Measurements from ENCODE around the gene FNDC1. TPM values are rescaled to one million over a fixed set of nuclear protein-coding genes. Genes with fewer than 3 reads are reported as not detected.

FNDC1 gene
- polyA plus RNA-seq, 1 experiment = 0.01 TPM

DNA sequence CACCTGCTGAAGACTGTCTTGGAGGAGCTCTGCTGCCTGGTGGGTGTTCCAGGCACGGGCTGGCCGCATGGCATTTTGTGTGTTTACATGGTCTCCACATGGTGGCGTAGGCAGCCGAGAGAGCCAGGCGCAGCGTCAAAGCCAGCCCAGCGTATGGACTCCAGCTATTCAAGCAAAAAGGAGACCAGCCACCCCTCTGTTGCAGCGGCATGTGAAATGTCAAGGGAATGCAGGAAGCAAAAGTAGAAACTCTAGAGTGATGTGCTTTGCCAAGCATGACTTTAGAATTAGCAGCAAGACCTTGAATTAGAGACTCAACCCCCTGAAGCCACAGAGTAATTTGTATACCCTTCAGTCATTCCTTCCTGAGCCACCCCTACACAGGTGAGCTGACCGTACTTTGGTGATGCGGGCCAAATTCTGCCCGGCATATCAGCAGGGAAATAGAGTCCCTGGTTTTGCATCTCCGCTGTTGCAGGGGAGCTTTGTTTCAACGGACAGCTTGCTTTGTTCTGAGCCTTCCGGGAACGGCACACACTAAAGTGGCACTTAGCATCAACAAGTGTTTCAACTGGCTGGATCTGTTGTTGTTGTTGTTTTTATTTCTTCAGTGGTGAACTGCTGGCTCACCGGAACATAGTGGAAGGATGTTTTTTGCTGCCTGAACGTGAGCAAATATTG is 48.5 kb downstream of the FNDC1 start:
- no peak overlapping the region for H3K4me3 ChIP-seq (ENCODE audit: low read depth, low read length)
- no peaks in the 10 kb centered on the region for H3K27me3 ChIP-seq (ENCODE audit: control insufficient read depth, insufficient read depth, low read length)
- POLR2A ChIA-PET = no interaction called here
- TF ChIP-seq, protein P1, sequence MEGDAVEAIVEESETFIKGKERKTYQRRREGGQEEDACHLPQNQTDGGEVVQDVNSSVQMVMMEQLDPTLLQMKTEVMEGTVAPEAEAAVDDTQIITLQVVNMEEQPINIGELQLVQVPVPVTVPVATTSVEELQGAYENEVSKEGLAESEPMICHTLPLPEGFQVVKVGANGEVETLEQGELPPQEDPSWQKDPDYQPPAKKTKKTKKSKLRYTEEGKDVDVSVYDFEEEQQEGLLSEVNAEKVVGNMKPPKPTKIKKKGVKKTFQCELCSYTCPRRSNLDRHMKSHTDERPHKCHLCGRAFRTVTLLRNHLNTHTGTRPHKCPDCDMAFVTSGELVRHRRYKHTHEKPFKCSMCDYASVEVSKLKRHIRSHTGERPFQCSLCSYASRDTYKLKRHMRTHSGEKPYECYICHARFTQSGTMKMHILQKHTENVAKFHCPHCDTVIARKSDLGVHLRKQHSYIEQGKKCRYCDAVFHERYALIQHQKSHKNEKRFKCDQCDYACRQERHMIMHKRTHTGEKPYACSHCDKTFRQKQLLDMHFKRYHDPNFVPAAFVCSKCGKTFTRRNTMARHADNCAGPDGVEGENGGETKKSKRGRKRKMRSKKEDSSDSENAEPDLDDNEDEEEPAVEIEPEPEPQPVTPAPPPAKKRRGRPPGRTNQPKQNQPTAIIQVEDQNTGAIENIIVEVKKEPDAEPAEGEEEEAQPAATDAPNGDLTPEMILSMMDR (IDR thresholded peaks at IDR 0.05; ENCODE audit: low read depth, low read length) = peak; percentile 33; the same call in 1 of the 2 replicates
- no peaks in the 10 kb centered on the region for H3K9me3 ChIP-seq (ENCODE audit: control insufficient read depth, insufficient read depth, low read length)
- H3K27ac ChIP-seq (ENCODE audit: low read depth, low read length) = no peak overlapping the region
- DNase-seq (ENCODE audit: low read depth, low spot score) = peak; percentile 3
- CTCF ChIA-PET = interaction anchor here (0.6 to 2.5 kb wide), 5 partner anchors 35 to 440 kb away, joined by 3 to 22 read pairs (median 3); no protein-coding TSS in a partner anchor

DNA sequence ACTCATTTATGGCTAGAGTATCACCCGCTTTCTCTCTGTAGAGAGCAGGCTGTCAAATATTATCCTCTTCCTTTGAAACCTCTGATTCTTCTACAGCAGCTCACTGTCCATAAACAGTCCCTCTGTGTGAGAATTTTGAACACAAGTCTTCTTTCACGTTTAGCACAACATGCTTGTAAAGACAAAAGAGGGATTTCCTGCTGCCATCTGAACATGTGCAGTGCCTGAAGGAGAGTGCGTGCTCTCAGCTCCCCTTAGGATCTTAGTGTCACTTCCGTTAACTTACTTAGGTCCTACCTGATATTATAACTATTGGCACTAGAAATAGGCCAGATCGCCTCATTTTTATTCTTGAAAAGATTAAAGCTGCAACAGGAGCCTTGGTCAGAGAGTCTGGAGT is 50.9 kb downstream of the FNDC1 start:
- ChIA-PET CTCF (interaction anchor here (1.4 kb wide), 1 partner anchor 33 kb away, joined by 4 read pairs; no protein-coding TSS in a partner anchor), POLR2A (no interaction called here)
- DNase-seq (ENCODE audit: low read depth, low spot score) = no peak
- no peaks in the 10 kb centered on the region for H3K9me3 ChIP-seq (ENCODE audit: control insufficient read depth, insufficient read depth, low read length)
- H3K4me3 ChIP-seq (ENCODE audit: low read depth, low read length) = no peak overlapping the region
- TF ChIP-seq, protein P1 (IDR thresholded peaks at IDR 0.05; ENCODE audit: low read depth, low read length) = no peak
- no peaks in the 10 kb centered on the region for H3K27me3 ChIP-seq (ENCODE audit: control insufficient read depth, insufficient read depth, low read length)
- no peak overlapping the region for H3K27ac ChIP-seq (ENCODE audit: low read depth, low read length)

DNA sequence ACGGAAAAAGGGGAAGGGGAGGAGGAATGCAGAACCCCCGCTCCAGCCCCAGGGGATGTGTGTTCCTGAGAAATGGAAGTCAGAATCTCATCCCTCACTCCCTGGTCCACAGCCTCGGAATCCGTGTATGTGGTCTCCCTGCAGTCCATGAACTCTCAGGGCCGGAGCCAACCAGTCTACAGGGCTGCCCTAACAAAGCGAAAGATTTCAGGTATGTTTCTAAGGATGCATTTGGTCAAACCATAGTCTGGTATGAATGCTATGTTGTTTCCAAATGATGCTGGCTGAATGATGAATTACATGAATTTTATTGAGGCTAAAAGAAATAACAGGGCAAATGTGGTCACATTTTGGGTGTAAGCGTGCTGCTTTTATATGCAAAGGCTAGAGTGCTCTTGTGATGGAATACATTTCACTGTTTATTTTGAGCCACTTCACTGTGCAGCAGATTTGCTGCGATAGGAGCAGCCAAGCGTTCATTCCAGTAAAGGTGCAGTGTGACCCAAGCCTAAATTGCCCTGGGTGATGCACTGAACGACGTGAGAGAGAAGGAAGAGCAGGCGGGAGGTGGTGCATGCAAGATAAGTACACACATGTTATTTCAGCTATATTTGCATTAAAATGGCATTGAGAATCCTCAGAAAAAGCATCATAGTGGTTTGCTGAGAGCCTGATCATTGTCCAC is 52.4 kb downstream of the FNDC1 start:
- CTCF ChIA-PET = interaction anchor here (0.6 kb wide), 2 partner anchors 37 to 374 kb away, joined by 4 to 7 read pairs; no protein-coding TSS in a partner anchor
- H3K9me3 ChIP-seq (ENCODE audit: control insufficient read depth, insufficient read depth, low read length) = no peaks in the 10 kb centered on the region
- H3K4me3 ChIP-seq (ENCODE audit: low read depth, low read length) = no peak overlapping the region
- TF ChIP-seq, protein P1 (IDR thresholded peaks at IDR 0.05; ENCODE audit: low read depth, low read length) = no peak
- no peak for DNase-seq (ENCODE audit: low read depth, low spot score)
- POLR2A ChIA-PET = no interaction called here
- H3K27me3 ChIP-seq (ENCODE audit: control insufficient read depth, insufficient read depth, low read length) = no peaks in the 10 kb centered on the region
- H3K27ac ChIP-seq (ENCODE audit: low read depth, low read length) = no peak overlapping the region

DNA sequence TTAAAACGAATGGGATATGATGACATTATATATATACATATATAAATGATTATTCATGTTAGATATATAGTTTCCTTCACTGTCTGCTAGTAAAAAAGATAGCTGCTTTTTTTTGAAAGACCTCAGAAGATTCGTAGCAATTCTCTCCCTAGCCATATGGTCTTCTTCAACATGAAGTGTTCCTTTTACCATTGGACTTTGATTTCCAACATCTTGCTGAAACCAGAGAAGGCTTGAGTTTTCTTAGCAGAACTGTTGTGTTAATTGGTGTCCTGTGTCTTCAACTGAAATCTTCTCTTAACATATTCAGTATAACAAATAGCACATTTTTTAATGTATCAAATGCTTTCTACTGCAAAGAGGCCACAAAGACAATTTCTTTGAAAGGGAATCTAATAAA is 55.3 kb downstream of the FNDC1 start:
- Histone ChIP-seq H3K9me3 (ENCODE audit: control insufficient read depth, insufficient read depth, low read length) (no peaks in the 10 kb centered on the region), H3K4me3 (ENCODE audit: low read depth, low read length) (no peak overlapping the region), H3K27me3 (ENCODE audit: control insufficient read depth, insufficient read depth, low read length) (no peaks in the 10 kb centered on the region), H3K27ac (ENCODE audit: low read depth, low read length) (no peak overlapping the region)
- TF ChIP-seq, protein P1 (IDR thresholded peaks at IDR 0.05; ENCODE audit: low read depth, low read length) = no peak
- ChIA-PET CTCF (no interaction called here), POLR2A (no interaction called here)
- no peak for DNase-seq (ENCODE audit: low read depth, low spot score)

DNA sequence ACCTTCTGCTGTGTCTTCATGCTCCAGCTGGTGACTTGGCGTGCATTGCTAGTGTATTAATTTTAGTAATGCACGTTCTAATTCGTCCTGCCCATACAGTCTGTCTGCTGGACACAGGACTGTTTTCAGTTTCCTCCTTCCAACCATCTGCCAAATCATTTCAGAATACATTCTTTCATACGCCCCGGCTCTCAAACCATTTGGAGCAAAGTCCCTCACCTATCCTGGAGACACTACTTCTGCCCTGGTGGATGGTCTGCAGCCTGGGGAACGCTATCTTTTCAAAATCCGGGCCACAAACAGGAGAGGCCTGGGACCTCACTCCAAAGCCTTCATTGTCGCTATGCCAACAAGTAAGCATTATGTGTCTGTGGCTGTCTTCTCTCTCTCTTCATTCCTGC is 60.5 kb downstream of the FNDC1 start:
- DNase-seq (ENCODE audit: low read depth, low spot score) = no peak
- TF ChIP-seq, protein P1 (IDR thresholded peaks at IDR 0.05; ENCODE audit: low read depth, low read length) = no peak
- ChIA-PET CTCF (interaction anchor here (1.1 kb wide), 1 partner anchor 23 kb away, joined by 3 read pairs; no protein-coding TSS in a partner anchor), POLR2A (no interaction called here)
- H3K4me3 ChIP-seq (ENCODE audit: low read depth, low read length) = no peak overlapping the region
- peaks cover 4% of the 10 kb centered on the region for H3K27me3 ChIP-seq (ENCODE audit: control insufficient read depth, insufficient read depth, low read length)
- H3K9me3 ChIP-seq (ENCODE audit: control insufficient read depth, insufficient read depth, low read length) = no peaks in the 10 kb centered on the region; the same call in 1 of the 2 replicates
- H3K27ac ChIP-seq (ENCODE audit: low read depth, low read length) = no peak overlapping the region

Data from AG04450 (cell line).